Neuronal stem cell (in vitro differentiated cells): ENCODE data around the gene FGGY.
A peak's percentile ranks its signal among the peaks of the same experiment; 100 is the strongest.

Experiments used
- DNase-seq: peaks from one replicate; pipeline ENCODE4 v3.0.0-alpha.2; 2013; ENCODE audit warnings: low spot score
- H2AFZ ChIP-seq: one replicate; pipeline ENCODE4 v1.6.1; 2013; ENCODE audit warnings: mild to moderate bottlenecking, low read length, inconsistent platforms
- H2AK5ac ChIP-seq: 2 replicates; pipeline ENCODE4 v1.6.1; 2013; ENCODE audit warnings: low read depth, mild to moderate bottlenecking, inconsistent platforms, low read length, moderate library complexity, mixed read lengths
- H2BK120ac ChIP-seq: 2 replicates; pipeline ENCODE4 v1.6.1; 2013; ENCODE audit warnings: low read depth, mild to moderate bottlenecking, inconsistent platforms, low read length, moderate library complexity, mixed read lengths
- H2BK12ac ChIP-seq: one replicate; pipeline ENCODE4 v1.6.1; 2013; ENCODE audit warnings: low read length, inconsistent platforms
- H2BK15ac ChIP-seq: 2 replicates; pipeline ENCODE4 v1.6.1; 2013; ENCODE audit warnings: mild to moderate bottlenecking, low read length, inconsistent platforms, mixed read lengths
- H2BK5ac ChIP-seq: one replicate; pipeline ENCODE4 v1.6.1; 2013; ENCODE audit warnings: inconsistent platforms, mild to moderate bottlenecking, low read length, moderate library complexity
- H3K14ac ChIP-seq: one replicate; pipeline ENCODE4 v1.6.1; 2013; ENCODE audit warnings: low read length, inconsistent platforms
- H3K18ac ChIP-seq: 2 replicates; pipeline ENCODE4 v1.6.1; 2013; ENCODE audit warnings: low read length, inconsistent platforms
- H3K23ac ChIP-seq: 2 replicates; pipeline ENCODE4 v1.6.1; 2013; ENCODE audit warnings: low read depth, mild to moderate bottlenecking, mixed read lengths, low read length, inconsistent platforms; ENCODE audit not compliant: poor library complexity
- H3K27ac ChIP-seq: replicated peaks from 3 replicates; pipeline ENCODE4 v1.5.1; 2013; ENCODE audit warnings: low read length, inconsistent platforms
- H3K27me3 ChIP-seq, 3 experiments: 2 replicates each; pipeline ENCODE4 v1.6.1; 2013; ENCODE audit warnings: low read length in 3 of 3, mild to moderate bottlenecking in 2 of 3, inconsistent platforms in 1 of 3, low read depth in 1 of 3, mixed read lengths in 1 of 3, moderate library complexity in 1 of 3; ENCODE audit not compliant: control insufficient read depth in 3 of 3, insufficient read depth in 3 of 3
- H3K36me3 ChIP-seq, 2 donors: replicated peaks in 1 of 2; 2 replicates each; pipeline ENCODE4 v1.6.1; 2013; ENCODE audit warnings: low read length in 2 of 2; ENCODE audit not compliant: control insufficient read depth in 2 of 2, insufficient read depth in 2 of 2
- H3K4ac ChIP-seq: 2 replicates; pipeline ENCODE4 v1.6.1; 2013; ENCODE audit warnings: inconsistent platforms, mild to moderate bottlenecking, low read length, moderate library complexity
- H3K4me1 ChIP-seq, 2 donors: 1 replicate in 1 of 2; 2 replicates in 1 of 2; pipeline ENCODE4 v1.6.1; 2013; ENCODE audit warnings: low read length in 2 of 2, low read depth in 1 of 2; ENCODE audit not compliant: control insufficient read depth in 2 of 2, insufficient read depth in 1 of 2
- H3K4me2 ChIP-seq: one replicate; pipeline ENCODE4 v1.6.1; 2013; ENCODE audit warnings: mild to moderate bottlenecking, low read length, inconsistent platforms; ENCODE audit not compliant: insufficient read depth, poor library complexity, severe bottlenecking
- H3K4me3 ChIP-seq, 2 donors: 2 replicates each; pipeline ENCODE4 v1.5.1; 2013; ENCODE audit warnings: low read length in 2 of 2, mild to moderate bottlenecking in 2 of 2, inconsistent platforms in 1 of 2, moderate library complexity in 1 of 2
- H3K79me1 ChIP-seq: one replicate; pipeline ENCODE4 v1.6.1; 2013; ENCODE audit warnings: low read depth, mild to moderate bottlenecking, inconsistent platforms, low read length, moderate library complexity
- H3K9ac ChIP-seq: one replicate; pipeline ENCODE4 v1.6.1; 2013; ENCODE audit warnings: mild to moderate bottlenecking, low read depth, low read length, inconsistent platforms; ENCODE audit not compliant: poor library complexity
- H3K9me3 ChIP-seq, 2 donors: replicated peaks in 1 of 2; 2 replicates each; pipeline versions ENCODE3 to v1.6.1; 2013; ENCODE audit warnings: low read length in 2 of 2, mild to moderate bottlenecking in 2 of 2, inconsistent platforms in 1 of 2, low read depth in 1 of 2, mixed read lengths in 1 of 2, moderate library complexity in 1 of 2; ENCODE audit not compliant: control insufficient read depth in 2 of 2, insufficient read depth in 1 of 2
- H4K8ac ChIP-seq: one replicate; pipeline ENCODE4 v1.6.1; 2013; ENCODE audit warnings: low read depth, mild to moderate bottlenecking, inconsistent platforms, low read length, moderate library complexity
- H4K91ac ChIP-seq: one replicate; pipeline ENCODE4 v1.6.1; 2013; ENCODE audit warnings: low read length, low read depth, mild to moderate bottlenecking, inconsistent platforms; ENCODE audit not compliant: poor library complexity
- WGBS, 2 donors: extraction: QIAGEN DNeasy Blood & Tissue Kit; methylation state at CpG; one replicate each; pipeline ENCODE4 v1.1.7; 2013; ENCODE audit warnings: missing lambda C conversion rate in 2 of 2, mixed read lengths in 1 of 2; ENCODE audit not compliant: insufficient read length in 2 of 2, insufficient replicate concordance in 1 of 2; ENCODE audit errors: extremely low coverage in 2 of 2; 5-methylcytosine and 5-hydroxymethylcytosine counted together

FGGY gene

GRCh38 chr1:59521456-59521855 is 224.6 kb downstream of the FGGY start:
- Histone ChIP-seq H3K36me3 (no peaks in the 10 kb centered on the region), H3K4me2 (no peak overlapping the region), H2BK12ac (no peak overlapping the region), H3K4me3 (no peak overlapping the region), H2BK5ac (no peak overlapping the region), H3K4ac (no peak overlapping the region), H3K4me1 (peaks cover 2% of the 10 kb centered on the region in 2 donors), H3K9ac (no peak overlapping the region), H2BK15ac (no peak overlapping the region), H2AFZ (no peak overlapping the region), H2AK5ac (no peak overlapping the region), H3K79me1 (no peaks in the 10 kb centered on the region), H3K23ac (no peak overlapping the region), H2BK120ac (no peak overlapping the region), H4K8ac (no peak overlapping the region), H4K91ac (no peak overlapping the region), H3K18ac (no peak overlapping the region), H3K27ac (no peak overlapping the region), H3K14ac (no peak overlapping the region), H3K27me3 (no peaks in the 10 kb centered on the region), H3K9me3 (peaks cover 0 to 3% of the 10 kb centered on the region in 2 donors)
- no peak for DNase-seq
- no CpG with 5 or more reads among the region's 2 CpGs for WGBS, 2 donors

DNA sequence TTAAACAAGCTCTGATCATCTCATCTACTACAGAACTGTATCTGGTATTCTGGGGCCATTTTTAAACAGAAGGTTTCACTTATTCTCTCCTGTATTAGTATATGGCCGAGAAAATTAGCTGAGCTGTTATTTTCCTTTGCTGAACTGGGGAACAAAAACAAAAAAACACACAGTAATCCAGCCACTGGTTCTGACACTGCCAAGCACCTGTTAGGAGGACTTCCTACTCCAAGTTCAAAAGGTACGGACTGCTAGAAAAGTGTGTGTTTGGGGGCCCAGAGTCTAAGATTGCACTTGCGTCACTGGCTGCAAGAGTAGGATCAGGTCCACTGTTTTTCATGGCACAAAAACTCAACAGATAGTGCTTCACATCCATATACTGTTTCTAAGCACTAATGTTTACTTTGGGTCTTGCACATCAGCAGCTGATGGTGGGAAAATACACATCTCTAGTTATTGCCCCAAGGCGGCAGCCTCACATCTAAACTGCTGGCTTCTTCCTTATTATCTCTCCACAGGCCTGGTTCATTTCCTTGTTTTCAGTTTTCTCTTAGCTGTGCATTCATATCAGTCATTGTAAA is 226.1 kb downstream of the FGGY start:
- Histone ChIP-seq H4K8ac (no peak overlapping the region), H3K4me2 (no peak overlapping the region), H2BK12ac (no peak overlapping the region), H3K27ac (no peak overlapping the region), H2AFZ (no peak overlapping the region), H3K9ac (no peak overlapping the region), H3K79me1 (no peaks in the 10 kb centered on the region), H3K4me1 (peaks cover 2 to 6% of the 10 kb centered on the region in 2 donors), H3K27me3 (no peaks in the 10 kb centered on the region), H3K18ac (no peak overlapping the region), H3K36me3 (no peaks in the 10 kb centered on the region), H3K23ac (no peak overlapping the region), H2AK5ac (no peak overlapping the region), H3K9me3 (no peaks in the 10 kb centered on the region), H2BK5ac (no peak overlapping the region), H2BK120ac (no peak overlapping the region), H3K4ac (no peak overlapping the region), H3K4me3 (no peak overlapping the region), H3K14ac (no peak overlapping the region), H4K91ac (no peak overlapping the region), H2BK15ac (no peak overlapping the region)
- DNase-seq, result no peak
- WGBS, 2 donors, result no CpG with 5 or more reads among the region's 4 CpGs

- Histone ChIP-seq H3K9ac (peak overlapping the region; percentile 3), H3K4ac (no peak overlapping the region), H3K4me3 (peak overlapping the region in 1 of 2 donors; percentile 31), H3K27ac (no peak overlapping the region), H3K9me3 (no peaks in the 10 kb centered on the region), H3K18ac (peak overlapping the region; percentile 58), H3K23ac (peak overlapping the region; percentile 66), H4K91ac (no peak overlapping the region), H3K4me2 (no peak overlapping the region), H2BK15ac (no peak overlapping the region), H2BK5ac (no peak overlapping the region), H3K79me1 (no peaks in the 10 kb centered on the region), H2AK5ac (peak overlapping the region; percentile 61), H3K4me1 (peaks cover 3 to 6% of the 10 kb centered on the region in 2 donors), H3K27me3 (no peaks in the 10 kb centered on the region), H3K14ac (peak overlapping the region; percentile 27), H2BK12ac (no peak overlapping the region), H2AFZ (no peak overlapping the region), H4K8ac (no peak overlapping the region), H3K36me3 (no peaks in the 10 kb centered on the region), H2BK120ac (no peak overlapping the region)
- DNase-seq, result no peak
- no CpG with 5 or more reads among the region's 12 CpGs for WGBS, 2 donors
Measured at GRCh38 chr1:59523745-59524450, 227.0 kb downstream of the FGGY start.

DNA sequence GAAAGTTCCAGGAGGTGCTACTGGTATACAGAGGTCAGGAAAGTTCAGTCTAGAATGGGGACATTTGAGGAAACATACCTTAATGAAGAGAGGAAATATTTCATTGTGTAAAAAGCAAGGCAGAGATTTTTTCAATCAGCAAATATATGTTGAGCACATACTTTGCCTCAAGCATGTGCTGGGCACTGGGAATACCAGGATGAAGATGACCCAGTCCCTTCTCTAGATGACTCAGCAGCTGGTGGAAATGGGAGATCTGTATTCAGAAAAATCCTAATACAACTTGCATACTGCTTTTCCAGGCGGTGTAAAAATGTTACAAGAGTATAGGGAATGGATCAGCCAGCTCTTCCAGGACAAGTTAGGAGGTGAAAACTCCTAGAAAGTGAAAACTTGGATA is 229.3 kb downstream of the FGGY start:
- H3K4me1 ChIP-seq, result peaks cover 1 to 4% of the 10 kb centered on the region in 2 donors
- H3K27ac ChIP-seq, result no peak overlapping the region
- no peaks in the 10 kb centered on the region for H3K9me3 ChIP-seq
- no peaks in the 10 kb centered on the region for H3K79me1 ChIP-seq
- H2BK12ac ChIP-seq, result no peak overlapping the region
- H3K23ac ChIP-seq, result no peak overlapping the region
- no peak overlapping the region for H2AK5ac ChIP-seq
- no peaks in the 10 kb centered on the region for H3K36me3 ChIP-seq
- no peak overlapping the region for H2AFZ ChIP-seq
- H3K27me3 ChIP-seq, result no peaks in the 10 kb centered on the region
- no peak for DNase-seq
- no peak overlapping the region for H2BK5ac ChIP-seq
- no peak overlapping the region for H2BK120ac ChIP-seq
- H3K4ac ChIP-seq, result no peak overlapping the region
- no peak overlapping the region for H3K9ac ChIP-seq
- no peak overlapping the region for H3K14ac ChIP-seq
- no peak overlapping the region for H3K4me3 ChIP-seq
- H3K4me2 ChIP-seq, result no peak overlapping the region
- WGBS, 2 donors, result no CpG with 5 or more reads among the region's 1 CpG
- H4K8ac ChIP-seq, result no peak overlapping the region
- no peak overlapping the region for H2BK15ac ChIP-seq
- no peak overlapping the region for H3K18ac ChIP-seq
- no peak overlapping the region for H4K91ac ChIP-seq
